ENCODE measurements around the gene IMMP2L. TPM values are rescaled to one million over a fixed set of nuclear protein-coding genes. Genes with fewer than 3 reads are reported as not detected.
"Not testable (repeated sequence)": the region's sequence is repeated elsewhere in the genome, so short reads cannot be mapped to it uniquely, and the experiment has no call there.

IMMP2L gene
- polyA plus RNA-seq, 1 donor, result 21.0 TPM

GRCh38 chr7:111587410-111588064, 25.2 kb upstream of the IMMP2L start:
- no peak overlapping the region for H3K4me3 ChIP-seq (ENCODE audit: low read length)
- no peaks in the 10 kb centered on the region for H3K36me3 ChIP-seq (ENCODE audit: control insufficient read depth, insufficient read depth, low read length)
- DNase-seq, result no peak
- no peaks in the 10 kb centered on the region for H3K4me1 ChIP-seq (ENCODE audit: control insufficient read depth, insufficient read depth, low read length)
- no peak overlapping the region for H3K27ac ChIP-seq (ENCODE audit: low read length)
- H3K27me3 ChIP-seq (ENCODE audit: control insufficient read depth, insufficient read depth, low read length), result no peaks in the 10 kb centered on the region
- no peaks in the 10 kb centered on the region for H3K9me3 ChIP-seq (ENCODE audit: control insufficient read depth, low read depth, low read length)
- 93% methylated on average over 3 of the region's 10 CpGs for WGBS (ENCODE audit: insufficient coverage, low lambda C conversion rate)

DNA sequence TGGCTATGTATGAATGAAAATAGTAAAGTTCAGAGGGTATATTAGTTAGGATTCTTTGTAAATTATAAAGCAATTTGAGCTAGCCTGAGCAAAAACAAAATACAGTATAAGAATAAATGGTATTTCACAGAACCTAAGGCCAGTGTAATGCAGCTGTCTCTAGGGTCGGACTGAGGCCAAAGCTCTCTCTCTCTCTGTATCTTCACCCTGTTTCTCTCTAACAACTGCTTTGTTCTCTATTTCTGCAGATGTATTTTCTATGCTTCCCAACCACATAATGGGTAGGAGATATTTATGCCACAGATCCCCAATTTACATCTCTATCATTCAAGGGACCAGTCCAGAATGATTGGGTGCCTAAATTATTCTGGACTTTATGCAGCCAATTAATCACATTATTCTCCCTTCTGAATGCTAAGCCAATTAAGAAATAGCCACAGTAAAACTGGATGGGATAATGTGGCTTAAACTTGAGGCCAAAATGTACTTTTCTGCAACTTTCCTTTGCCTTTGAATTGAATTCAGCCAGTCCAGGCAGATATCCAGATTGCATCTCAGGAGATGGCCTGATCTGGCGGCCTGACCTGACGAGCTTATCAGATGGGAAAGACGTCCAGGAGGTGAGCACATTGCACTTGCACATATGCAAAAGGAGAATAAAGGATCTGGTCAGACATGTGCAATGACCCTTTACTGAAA, 24.6 kb upstream of the IMMP2L start:
- Histone ChIP-seq H3K27ac (ENCODE audit: low read length) (no peak overlapping the region), H3K4me3 (ENCODE audit: low read length) (no peak overlapping the region), H3K4me1 (ENCODE audit: control insufficient read depth, insufficient read depth, low read length) (no peaks in the 10 kb centered on the region), H3K9me3 (ENCODE audit: control insufficient read depth, low read depth, low read length) (peaks cover 2% of the 10 kb centered on the region), H3K36me3 (ENCODE audit: control insufficient read depth, insufficient read depth, low read length) (no peaks in the 10 kb centered on the region), H3K27me3 (ENCODE audit: control insufficient read depth, insufficient read depth, low read length) (no peaks in the 10 kb centered on the region)
- no peak for DNase-seq
- 100% methylated on average over 1 of the region's 4 CpGs for WGBS (ENCODE audit: insufficient coverage, low lambda C conversion rate)

DNA sequence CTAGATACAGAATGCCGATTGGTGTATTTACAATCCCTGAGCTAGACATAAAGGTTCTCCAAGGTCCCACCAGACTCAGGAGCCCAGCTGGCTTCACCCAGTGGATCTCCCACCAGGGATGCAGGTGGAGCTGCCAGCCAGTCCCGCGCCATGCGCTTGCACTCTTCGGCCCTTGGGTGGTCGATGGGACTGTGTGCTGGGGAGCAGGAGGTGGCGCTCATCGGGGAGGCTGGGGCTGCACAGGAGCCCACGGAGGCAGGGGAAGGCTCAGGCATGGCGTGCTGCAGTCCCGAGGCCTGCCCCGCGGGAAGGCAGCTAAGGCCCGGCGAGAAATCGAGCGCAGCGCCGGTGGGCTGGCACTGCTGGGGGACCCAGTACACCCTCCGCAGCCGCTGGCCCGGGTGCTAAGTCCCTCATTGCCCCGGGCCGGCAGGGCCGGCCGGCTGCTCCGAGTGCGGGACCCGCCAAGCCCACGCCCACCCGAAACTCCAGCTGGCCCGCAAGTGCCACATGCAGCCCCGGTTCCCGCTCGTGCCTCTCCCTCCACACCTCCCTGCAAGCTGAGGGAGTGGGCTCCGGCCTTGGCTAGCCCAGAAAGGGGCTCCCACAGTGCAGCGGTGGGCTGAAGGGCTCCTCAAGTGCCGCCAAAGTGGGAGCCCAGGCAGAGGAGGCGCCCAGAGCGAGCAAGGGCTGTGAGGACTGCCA, 19.6 kb upstream of the IMMP2L start:
- not testable (repeated sequence) for H3K27ac ChIP-seq (ENCODE audit: low read length); H3K4me1 ChIP-seq (ENCODE audit: control insufficient read depth, insufficient read depth, low read length); H3K27me3 ChIP-seq (ENCODE audit: control insufficient read depth, insufficient read depth, low read length); H3K4me3 ChIP-seq (ENCODE audit: low read length); DNase-seq; H3K36me3 ChIP-seq (ENCODE audit: control insufficient read depth, insufficient read depth, low read length); H3K9me3 ChIP-seq (ENCODE audit: control insufficient read depth, low read depth, low read length)
- no CpG with 5 or more reads among the region's 40 CpGs for WGBS (ENCODE audit: insufficient coverage, low lambda C conversion rate)

DNA sequence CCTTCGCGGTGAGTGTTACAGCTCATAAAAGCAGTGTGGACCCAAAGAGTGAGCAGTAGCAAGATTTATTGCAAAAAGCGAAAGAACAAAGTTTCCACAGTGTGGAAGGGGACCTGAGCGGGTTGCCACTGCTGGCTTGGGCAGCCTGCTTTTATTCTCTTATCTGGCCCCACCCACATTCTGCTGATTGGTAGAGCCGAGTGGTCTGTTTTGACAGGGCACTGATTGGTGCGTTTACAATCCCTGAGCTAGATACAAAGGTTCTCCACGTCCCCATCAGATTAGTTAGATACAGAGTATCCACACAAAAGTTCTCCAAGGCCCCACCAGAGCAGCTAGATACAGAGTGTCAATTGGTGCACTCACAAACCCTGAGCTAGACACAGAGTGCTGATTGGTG, 18.9 kb upstream of the IMMP2L start:
- not testable (repeated sequence) for H3K36me3 ChIP-seq (ENCODE audit: control insufficient read depth, insufficient read depth, low read length); H3K4me1 ChIP-seq (ENCODE audit: control insufficient read depth, insufficient read depth, low read length); H3K4me3 ChIP-seq (ENCODE audit: low read length); H3K27ac ChIP-seq (ENCODE audit: low read length); H3K27me3 ChIP-seq (ENCODE audit: control insufficient read depth, insufficient read depth, low read length); H3K9me3 ChIP-seq (ENCODE audit: control insufficient read depth, low read depth, low read length); DNase-seq
- no CpG with 5 or more reads among the region's 7 CpGs for WGBS (ENCODE audit: insufficient coverage, low lambda C conversion rate)

- no peak for DNase-seq
- no peaks in the 10 kb centered on the region for H3K36me3 ChIP-seq (ENCODE audit: control insufficient read depth, insufficient read depth, low read length)
- H3K27me3 ChIP-seq (ENCODE audit: control insufficient read depth, insufficient read depth, low read length), result no peaks in the 10 kb centered on the region
- no peak overlapping the region for H3K27ac ChIP-seq (ENCODE audit: low read length)
- H3K4me1 ChIP-seq (ENCODE audit: control insufficient read depth, insufficient read depth, low read length), result no peaks in the 10 kb centered on the region
- H3K9me3 ChIP-seq (ENCODE audit: control insufficient read depth, low read depth, low read length), result peaks cover 2% of the 10 kb centered on the region
- no peak overlapping the region for H3K4me3 ChIP-seq (ENCODE audit: low read length)
These were observed 16.5 kb upstream of the IMMP2L start for GRCh38 chr7:111578754-111579153.

DNA sequence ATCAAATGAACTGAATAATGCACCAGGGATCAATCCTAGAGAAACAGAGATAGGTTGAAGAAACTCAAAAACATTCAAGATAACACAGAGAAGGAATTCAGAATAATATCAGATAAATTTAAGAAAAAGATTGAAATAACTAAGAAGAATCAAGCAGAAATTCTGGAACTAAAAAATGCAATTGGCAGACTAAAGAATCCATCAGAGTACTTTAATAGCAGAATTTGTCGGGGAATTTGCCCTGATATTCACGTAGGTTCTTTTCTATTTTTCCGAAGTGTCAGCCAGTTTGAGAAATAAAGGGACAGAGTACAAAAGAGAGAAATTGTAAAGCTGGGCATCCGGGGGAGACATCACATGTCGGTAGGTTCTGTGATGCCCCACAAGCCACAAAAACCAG, 9.4 kb upstream of the IMMP2L start:
- Histone ChIP-seq H3K9me3 (ENCODE audit: control insufficient read depth, low read depth, low read length) (no peaks in the 10 kb centered on the region), H3K27me3 (ENCODE audit: control insufficient read depth, insufficient read depth, low read length) (no peaks in the 10 kb centered on the region), H3K36me3 (ENCODE audit: control insufficient read depth, insufficient read depth, low read length) (no peaks in the 10 kb centered on the region), H3K27ac (ENCODE audit: low read length) (no peak overlapping the region), H3K4me3 (ENCODE audit: low read length) (no peak overlapping the region), H3K4me1 (ENCODE audit: control insufficient read depth, insufficient read depth, low read length) (no peaks in the 10 kb centered on the region)
- no peak for DNase-seq
- WGBS (ENCODE audit: insufficient coverage, low lambda C conversion rate), result 93% methylated on average over 3 of the region's 5 CpGs

GRCh38 chr7:111568870-111569462, 6.7 kb upstream of the IMMP2L start:
- no CpG with 5 or more reads among the region's 1 CpG for WGBS (ENCODE audit: insufficient coverage, low lambda C conversion rate)
- Histone ChIP-seq H3K27me3 (ENCODE audit: control insufficient read depth, insufficient read depth, low read length) (no peaks in the 10 kb centered on the region), H3K4me1 (ENCODE audit: control insufficient read depth, insufficient read depth, low read length) (no peaks in the 10 kb centered on the region), H3K36me3 (ENCODE audit: control insufficient read depth, insufficient read depth, low read length) (no peaks in the 10 kb centered on the region), H3K4me3 (ENCODE audit: low read length) (no peak overlapping the region), H3K27ac (ENCODE audit: low read length) (no peak overlapping the region), H3K9me3 (ENCODE audit: control insufficient read depth, low read depth, low read length) (no peaks in the 10 kb centered on the region)
- no peak for DNase-seq

- no peaks in the 10 kb centered on the region for H3K36me3 ChIP-seq (ENCODE audit: control insufficient read depth, insufficient read depth, low read length)
- no peak for DNase-seq
- no peak overlapping the region for H3K27ac ChIP-seq (ENCODE audit: low read length)
- no peaks in the 10 kb centered on the region for H3K9me3 ChIP-seq (ENCODE audit: control insufficient read depth, low read depth, low read length)
- H3K4me1 ChIP-seq (ENCODE audit: control insufficient read depth, insufficient read depth, low read length), result no peaks in the 10 kb centered on the region
- H3K4me3 ChIP-seq (ENCODE audit: low read length), result no peak overlapping the region
- no peaks in the 10 kb centered on the region for H3K27me3 ChIP-seq (ENCODE audit: control insufficient read depth, insufficient read depth, low read length)
These were observed 6.1 kb upstream of the IMMP2L start for GRCh38 chr7:111568419-111568818.

GRCh38 chr7:111564078-111564477, 1.8 kb upstream of the IMMP2L start:
- no peak for DNase-seq
- no peaks in the 10 kb centered on the region for H3K27me3 ChIP-seq (ENCODE audit: control insufficient read depth, insufficient read depth, low read length)
- peaks cover 3% of the 10 kb centered on the region for H3K4me1 ChIP-seq (ENCODE audit: control insufficient read depth, insufficient read depth, low read length)
- no peak overlapping the region for H3K27ac ChIP-seq (ENCODE audit: low read length)
- H3K4me3 ChIP-seq (ENCODE audit: low read length), result no peak overlapping the region
- no peaks in the 10 kb centered on the region for H3K9me3 ChIP-seq (ENCODE audit: control insufficient read depth, low read depth, low read length)
- no peaks in the 10 kb centered on the region for H3K36me3 ChIP-seq (ENCODE audit: control insufficient read depth, insufficient read depth, low read length)
- WGBS (ENCODE audit: insufficient coverage, low lambda C conversion rate), result no CpG with 5 or more reads among the region's 1 CpG

- no CpG with 5 or more reads among the region's 7 CpGs for WGBS (ENCODE audit: insufficient coverage, low lambda C conversion rate)
- H3K27me3 ChIP-seq (ENCODE audit: control insufficient read depth, insufficient read depth, low read length), result no peaks in the 10 kb centered on the region
- DNase-seq, result no peak
These were observed 713 bp downstream of the IMMP2L start for GRCh38 chr7:111561654-111561903.

More at GRCh38 chr7:111561654-111561903, 713 bp downstream of the IMMP2L start:
- Histone ChIP-seq H3K36me3 (ENCODE audit: control insufficient read depth, insufficient read depth, low read length) (peaks cover 5% of the 10 kb centered on the region), H3K4me3 (ENCODE audit: low read length) (peak overlapping the region; percentile 70), H3K27ac (ENCODE audit: low read length) (peak overlapping the region; percentile 46), H3K9me3 (ENCODE audit: control insufficient read depth, low read depth, low read length) (no peaks in the 10 kb centered on the region), H3K4me1 (ENCODE audit: control insufficient read depth, insufficient read depth, low read length) (peaks cover 3% of the 10 kb centered on the region)
